Skeletal muscle satellite cell (primary cell): ENCODE data around the gene MRGPRF.

Experiments
- H3K27me3 ChIP-seq: 2 replicates; pipeline ENCODE4 v1.7.0; 2013; ENCODE audit warnings: low read length; ENCODE audit not compliant: control insufficient read depth, insufficient read depth
- H3K36me3 ChIP-seq: 2 replicates; pipeline ENCODE4 v1.7.0; 2013; ENCODE audit warnings: mild to moderate bottlenecking, control low read depth, low read length; ENCODE audit not compliant: insufficient read depth
- H3K4me1 ChIP-seq: 2 replicates; pipeline ENCODE4 v1.7.0; 2013; ENCODE audit warnings: low read length; ENCODE audit not compliant: control insufficient read depth, insufficient read depth
- H3K4me2 ChIP-seq: 2 replicates; pipeline ENCODE4 v1.7.0; 2013; ENCODE audit warnings: mild to moderate bottlenecking, low read length
- H3K4me3 ChIP-seq: 2 replicates; pipeline ENCODE4 v1.7.0; 2013; ENCODE audit warnings: low read length
- H3K9ac ChIP-seq: 2 replicates; pipeline ENCODE4 v1.7.0; 2013; ENCODE audit warnings: mild to moderate bottlenecking, low read depth, low read length, moderate library complexity
- H3K9me3 ChIP-seq: replicated peaks from 2 replicates; pipeline ENCODE4 v1.7.0; 2013; ENCODE audit warnings: mild to moderate bottlenecking, control low read depth, low read length

Gene MRGPRF

GRCh38 chr11:69034123-69034867, 21.2 kb upstream of the MRGPRF start:
- no peaks in the 10 kb centered on the region for H3K9me3 ChIP-seq
- peaks cover 33% of the 10 kb centered on the region for H3K27me3 ChIP-seq
- no peak overlapping the region for H3K4me3 ChIP-seq
- no peaks in the 10 kb centered on the region for H3K4me1 ChIP-seq
- H3K9ac ChIP-seq = no peak overlapping the region
- no peaks in the 10 kb centered on the region for H3K36me3 ChIP-seq
- no peak overlapping the region for H3K4me2 ChIP-seq

GRCh38 chr11:69033431-69033830, 20.4 kb upstream of the MRGPRF start:
- Histone ChIP-seq H3K36me3 (no peaks in the 10 kb centered on the region), H3K9me3 (no peaks in the 10 kb centered on the region), H3K4me3 (no peak overlapping the region), H3K27me3 (peaks cover 33% of the 10 kb centered on the region), H3K4me2 (no peak overlapping the region), H3K9ac (no peak overlapping the region), H3K4me1 (no peaks in the 10 kb centered on the region)

- H3K36me3 ChIP-seq = no peaks in the 10 kb centered on the region
These were observed 19.8 kb upstream of the MRGPRF start for GRCh38 chr11:69032833-69033232.

DNA sequence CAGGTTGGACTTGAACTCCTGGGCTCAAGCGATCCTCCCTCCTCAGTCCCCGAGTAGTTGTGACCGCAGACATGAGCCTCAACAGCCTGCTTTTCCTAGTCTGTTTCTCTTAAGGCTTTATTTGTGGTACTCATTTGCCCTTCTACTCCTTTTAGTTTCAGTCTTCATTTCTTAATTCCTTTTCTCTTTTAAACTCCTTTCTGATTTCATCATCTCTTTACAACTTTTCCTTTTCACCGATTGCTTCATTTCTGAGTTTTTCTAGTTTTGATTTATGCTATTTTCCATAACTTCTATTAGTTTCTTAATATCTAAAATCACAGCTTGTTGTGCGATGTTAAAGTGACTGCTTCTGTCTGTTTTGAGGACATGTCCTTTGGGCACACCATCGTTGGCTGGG, 17.3 kb upstream of the MRGPRF start:
- Histone ChIP-seq H3K4me2 (no peak overlapping the region), H3K9me3 (no peaks in the 10 kb centered on the region), H3K27me3 (peaks cover 26% of the 10 kb centered on the region), H3K4me1 (no peaks in the 10 kb centered on the region), H3K36me3 (no peaks in the 10 kb centered on the region), H3K9ac (no peak overlapping the region), H3K4me3 (no peak overlapping the region)

More at GRCh38 chr11:69032833-69033232, 19.8 kb upstream of the MRGPRF start:
- Histone ChIP-seq H3K9ac (no peak overlapping the region), H3K9me3 (no peaks in the 10 kb centered on the region), H3K4me2 (no peak overlapping the region), H3K4me1 (no peaks in the 10 kb centered on the region), H3K4me3 (no peak overlapping the region), H3K27me3 (peaks cover 35% of the 10 kb centered on the region)

DNA sequence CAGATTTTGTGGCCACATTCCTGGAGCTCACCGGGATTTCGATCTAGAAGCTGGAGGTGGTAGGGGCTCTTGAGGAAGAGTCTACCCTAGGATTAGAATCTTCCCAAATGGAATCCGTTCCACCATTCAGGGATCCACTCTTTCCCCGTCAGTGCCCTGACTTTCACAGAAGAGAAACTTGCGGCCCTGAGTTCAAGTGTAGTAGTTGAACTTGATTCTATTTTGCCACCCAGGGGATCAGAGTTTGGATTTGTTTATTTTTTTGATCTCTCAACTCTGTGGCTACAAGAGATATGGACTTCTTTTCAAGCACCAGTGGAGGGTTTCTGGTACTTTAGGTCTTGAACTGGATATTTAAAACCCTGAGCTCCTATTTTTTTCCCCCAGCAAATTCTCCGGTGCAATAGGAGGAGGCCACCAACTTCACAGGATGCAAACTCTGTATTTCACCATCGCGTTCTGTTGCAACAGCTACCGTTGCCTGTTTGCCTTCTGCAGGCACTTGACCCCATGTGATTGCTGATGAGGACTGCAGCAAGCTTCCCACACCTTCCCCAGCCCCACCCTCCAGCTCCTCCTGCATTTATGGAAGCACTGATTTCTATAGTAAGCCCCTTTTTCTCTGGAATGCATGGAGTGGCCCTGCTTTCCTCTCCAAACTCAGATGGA, 14.8 kb upstream of the MRGPRF start:
- H3K27me3 ChIP-seq = peaks cover 35% of the 10 kb centered on the region

DNA sequence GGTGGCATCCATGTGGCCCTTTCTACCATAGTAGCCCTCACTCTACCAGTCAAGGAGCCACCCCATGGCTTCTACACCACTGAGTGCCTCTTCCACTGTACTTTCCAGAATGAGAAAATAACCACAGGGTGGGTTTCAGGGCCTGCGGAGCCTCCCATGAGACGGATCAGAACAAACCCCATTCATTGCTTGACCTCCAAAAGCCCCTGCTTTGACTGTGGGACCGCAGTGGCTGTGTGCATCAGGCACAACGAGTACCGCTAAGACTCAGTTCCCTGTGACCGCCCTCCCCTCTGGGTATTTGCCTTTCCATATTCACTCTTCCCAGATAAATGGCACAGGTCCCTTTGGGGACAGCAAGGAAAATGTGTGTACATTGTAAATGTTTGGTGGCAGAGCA, 11.5 kb upstream of the MRGPRF start:
- peaks cover 28% of the 10 kb centered on the region for H3K27me3 ChIP-seq
- H3K4me3 ChIP-seq = no peak overlapping the region
- H3K4me1 ChIP-seq = no peaks in the 10 kb centered on the region
- H3K4me2 ChIP-seq = no peak overlapping the region
- H3K9me3 ChIP-seq = no peaks in the 10 kb centered on the region
- H3K9ac ChIP-seq = no peak overlapping the region
- no peaks in the 10 kb centered on the region for H3K36me3 ChIP-seq

More for the DNA sequence above, 14.8 kb upstream of the MRGPRF start:
- Histone ChIP-seq H3K36me3 (no peaks in the 10 kb centered on the region), H3K9me3 (no peaks in the 10 kb centered on the region), H3K4me1 (no peaks in the 10 kb centered on the region), H3K9ac (no peak overlapping the region), H3K4me2 (no peak overlapping the region), H3K4me3 (no peak overlapping the region)

DNA sequence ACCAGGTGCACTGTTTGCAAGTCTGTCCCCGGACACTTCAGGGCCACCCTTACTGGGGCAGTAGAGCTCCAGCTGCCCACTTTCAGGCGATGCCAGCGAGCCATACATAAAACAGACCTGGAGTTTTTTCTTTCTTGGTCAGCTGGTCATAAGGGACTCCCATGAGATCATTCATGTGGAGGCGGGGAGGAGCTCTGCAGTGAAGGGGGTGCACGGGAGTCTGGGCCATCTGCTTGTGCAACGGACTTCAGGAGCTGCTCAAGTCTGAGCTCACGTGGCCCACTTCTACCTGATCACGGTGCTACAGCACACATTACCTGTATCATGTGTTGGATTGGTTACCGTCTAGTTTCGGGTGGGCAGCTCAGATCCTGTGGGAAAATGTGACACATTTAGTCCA, 9.2 kb upstream of the MRGPRF start:
- Histone ChIP-seq H3K9ac (no peak overlapping the region), H3K36me3 (no peaks in the 10 kb centered on the region), H3K4me3 (no peak overlapping the region), H3K4me1 (no peaks in the 10 kb centered on the region), H3K9me3 (no peaks in the 10 kb centered on the region), H3K27me3 (peaks cover 32% of the 10 kb centered on the region), H3K4me2 (no peak overlapping the region)

GRCh38 chr11:69018924-69019323, 5.9 kb upstream of the MRGPRF start:
- no peaks in the 10 kb centered on the region for H3K9me3 ChIP-seq
- H3K4me2 ChIP-seq = no peak overlapping the region
- no peaks in the 10 kb centered on the region for H3K36me3 ChIP-seq
- no peaks in the 10 kb centered on the region for H3K4me1 ChIP-seq
- H3K4me3 ChIP-seq = no peak overlapping the region
- H3K9ac ChIP-seq = no peak overlapping the region
- H3K27me3 ChIP-seq = peaks cover 35% of the 10 kb centered on the region

GRCh38 chr11:69017951-69018350, 4.9 kb upstream of the MRGPRF start:
- Histone ChIP-seq H3K4me2 (no peak overlapping the region), H3K36me3 (no peaks in the 10 kb centered on the region), H3K27me3 (peaks cover 29% of the 10 kb centered on the region), H3K9ac (no peak overlapping the region), H3K4me1 (peaks cover 8% of the 10 kb centered on the region), H3K4me3 (no peak overlapping the region), H3K9me3 (no peaks in the 10 kb centered on the region)

GRCh38 chr11:69014898-69015549, 2.0 kb upstream of the MRGPRF start:
- Histone ChIP-seq H3K4me3 (no peak overlapping the region), H3K27me3 (peaks cover 23% of the 10 kb centered on the region), H3K4me2 (no peak overlapping the region), H3K4me1 (peaks cover 37% of the 10 kb centered on the region), H3K9ac (no peak overlapping the region), H3K36me3 (no peaks in the 10 kb centered on the region), H3K9me3 (no peaks in the 10 kb centered on the region)

- peaks cover 18% of the 10 kb centered on the region for H3K27me3 ChIP-seq
- H3K36me3 ChIP-seq = no peaks in the 10 kb centered on the region
- no peak overlapping the region for H3K9ac ChIP-seq
- no peak overlapping the region for H3K4me2 ChIP-seq
- no peak overlapping the region for H3K4me3 ChIP-seq
- no peaks in the 10 kb centered on the region for H3K9me3 ChIP-seq
- H3K4me1 ChIP-seq = peaks cover 44% of the 10 kb centered on the region
These were observed 1.2 kb upstream of the MRGPRF start for GRCh38 chr11:69014084-69014851.
